GM12865 (cell line): ENCODE data around the gene POLD3.

Experiments
- DNase-seq: peaks from one replicate; pipeline ENCODE4 v3.0.0; 2010; ENCODE audit warnings: low read depth
- H3K4me3 ChIP-seq: 2 replicates; pipeline ENCODE4 v1.5.1; 2011; ENCODE audit warnings: mild to moderate bottlenecking, low read depth, low read length, control low read depth
- CTCF ChIP-seq: IDR thresholded peaks from 2 replicates; pipeline ENCODE4 v1.5.1; 2011; ENCODE audit warnings: low read length, control low read depth, low read depth, inconsistent platforms; ENCODE audit not compliant: insufficient read depth; ENCODE audit errors: missing control alignments

POLD3 gene

GRCh38 chr11:74678041-74678440 is 85.7 kb downstream of the POLD3 start:
- no peak for DNase-seq
- TF ChIP-seq CTCF: no peak

GRCh38 chr11:74678591-74679512 is 86.5 kb downstream of the POLD3 start:
- no peak for TF ChIP-seq CTCF
- no peak for DNase-seq

More at GRCh38 chr11:74678041-74678440, 85.7 kb downstream of the POLD3 start:
- H3K4me3 ChIP-seq: no peak overlapping the region

GRCh38 chr11:74679513-74679865 is 87.1 kb downstream of the POLD3 start:
- no peak overlapping the region for H3K4me3 ChIP-seq

More at GRCh38 chr11:74678591-74679512, 86.5 kb downstream of the POLD3 start:
- no peak overlapping the region for H3K4me3 ChIP-seq

GRCh38 chr11:74680035-74680671 is 87.8 kb downstream of the POLD3 start:
- DNase-seq: no peak
- H3K4me3 ChIP-seq: no peak overlapping the region
- TF ChIP-seq CTCF: no peak

More at GRCh38 chr11:74679513-74679865, 87.1 kb downstream of the POLD3 start:
- no peak for TF ChIP-seq CTCF
- DNase-seq: no peak

- H3K4me3 ChIP-seq: no peak overlapping the region
- TF ChIP-seq CTCF: no peak
- no peak for DNase-seq
Measured at GRCh38 chr11:74680703-74681531, 88.5 kb downstream of the POLD3 start.
